OCI-LY7 (cell line): ENCODE results near the gene IGFBP1. TPM values are rescaled to one million over a fixed set of nuclear protein-coding genes. Genes with fewer than 3 reads are reported as not detected.

ENCODE experiments used
- BruUV-seq: library from RNA; stranded (reverse); fragments of 400-500 nt; replicated peaks from 2 replicates; lab custom pipeline; 2021; lab: Mats Ljungman, UMichigan
- CTCF ChIA-PET: fragments of 300-600 bp; sonication (Branson Sonifier 250); formaldehyde crosslinking; loops from one replicate; lab custom pipeline; 2022; ENCODE audit warnings: antibody characterized with exemption; ENCODE audit not compliant: unreplicated experiment; lab: Charles Lee
- POLR2A ChIA-PET: fragments of 300-600 bp; sonication (Branson Sonifier 250); formaldehyde crosslinking; loops from one replicate; lab custom pipeline; 2022; ENCODE audit warnings: antibody characterized with exemption; lab: Charles Lee
- DNase-seq: peaks from one replicate; pipeline ENCODE4 v3.0.0-alpha.2; 2015; ENCODE audit warnings: low spot score
- H2AFZ ChIP-seq: fragments of 200-600 bp; sonication (generic), shearing (Covaris generic); 2 replicates; pipeline ENCODE4 v1.6.1; 2014; ENCODE audit warnings: mild to moderate bottlenecking, antibody characterized with exemption, low read length, moderate library complexity
- H3K27ac ChIP-seq: fragments of 200-600 bp; sonication (generic); 2 replicates; pipeline ENCODE4 v1.5.1; 2014; ENCODE audit warnings: mixed run types, low read depth, mild to moderate bottlenecking, moderate library complexity, low read length, inconsistent platforms; ENCODE audit not compliant: poor library complexity, severe bottlenecking
- H3K36me3 ChIP-seq: fragments of 200-600 bp; sonication (generic); 2 replicates; pipeline ENCODE4 v1.6.1; 2014; ENCODE audit warnings: mild to moderate bottlenecking, antibody characterized with exemption, low read length, moderate library complexity, mixed read lengths; ENCODE audit not compliant: insufficient read depth
- H3K4me1 ChIP-seq: fragments of 200-600 bp; sonication (generic); 2 replicates; pipeline ENCODE4 v1.5.1; 2014; ENCODE audit warnings: mild to moderate bottlenecking, low read length; ENCODE audit not compliant: insufficient read depth, poor library complexity, severe bottlenecking
- H3K4me2 ChIP-seq: fragments of 200-600 bp; sonication (generic); 2 replicates; pipeline ENCODE4 v1.6.1; 2014; ENCODE audit warnings: mild to moderate bottlenecking, low read length
- H3K4me3 ChIP-seq: fragments of 200-600 bp; sonication (generic); 2 replicates; pipeline ENCODE4 v1.5.1; 2014; ENCODE audit warnings: mild to moderate bottlenecking, low read depth, low read length; ENCODE audit not compliant: poor library complexity, severe bottlenecking
- H3K79me2 ChIP-seq: fragments of 200-600 bp; sonication (generic); 2 replicates; pipeline ENCODE4 v1.6.1; 2016; ENCODE audit warnings: low read depth, mild to moderate bottlenecking, low read length, moderate library complexity, mixed read lengths; ENCODE audit not compliant: insufficient read depth
- H3K9me2 ChIP-seq: fragments of 200-600 bp; sonication (generic); 2 replicates; pipeline ENCODE4 v1.6.1; 2016; ENCODE audit warnings: mild to moderate bottlenecking, low read length, mixed read lengths; ENCODE audit not compliant: insufficient read depth
- H3K9me3 ChIP-seq: fragments of 200-600 bp; sonication (generic); 2 replicates; pipeline ENCODE4 v1.6.1; 2014; ENCODE audit warnings: mild to moderate bottlenecking, mixed run types, low read length, mixed read lengths
- H4K20me1 ChIP-seq: fragments of 200-600 bp; sonication (generic); 2 replicates; pipeline ENCODE4 v1.6.1; 2014; ENCODE audit warnings: mild to moderate bottlenecking, antibody characterized with exemption, low read length, moderate library complexity, mixed read lengths; ENCODE audit not compliant: insufficient read depth
- EZH2phosphoT487 ChIP-seq: fragments of 200-600 bp; sonication (generic); IDR thresholded peaks from 2 replicates; pipeline ENCODE4 v1.6.1; 2018; ENCODE audit warnings: low read depth, borderline replicate concordance, mild to moderate bottlenecking, mixed run types, antibody characterized with exemption, low read length, moderate library complexity, mixed read lengths
- intact Hi-C: fragments of 100-400 bp; cut with micrococcal nuclease; formaldehyde crosslinking; loops from one replicate; pipeline ENCODE4 v1.10.0; 2022; ENCODE audit not compliant: unreplicated experiment
- total RNA-seq, 2 experiments: library from RNA; depleted of rRNA in 1 of 2; stranded (reverse); fragments of >200 nt in 1 of 2; shearing (Covaris generic) in 1 of 2; gene quantifications; 2 replicates each; pipeline ENCODE4 v1.2.3, GENCODE V29; 2014 to 2022
- TF ChIP-seq, protein P1 (sequence below): fragments of 200-600 bp; sonication (generic); conservative IDR thresholded peaks from 2 replicates; pipeline ENCODE4 v1.5.1; 2014; ENCODE audit warnings: mild to moderate bottlenecking, antibody characterized with exemption, low read length, moderate library complexity, mixed read lengths

The IGFBP1 gene
- total RNA-seq, 2 experiments from 2014 or later, result not detected

DNA sequence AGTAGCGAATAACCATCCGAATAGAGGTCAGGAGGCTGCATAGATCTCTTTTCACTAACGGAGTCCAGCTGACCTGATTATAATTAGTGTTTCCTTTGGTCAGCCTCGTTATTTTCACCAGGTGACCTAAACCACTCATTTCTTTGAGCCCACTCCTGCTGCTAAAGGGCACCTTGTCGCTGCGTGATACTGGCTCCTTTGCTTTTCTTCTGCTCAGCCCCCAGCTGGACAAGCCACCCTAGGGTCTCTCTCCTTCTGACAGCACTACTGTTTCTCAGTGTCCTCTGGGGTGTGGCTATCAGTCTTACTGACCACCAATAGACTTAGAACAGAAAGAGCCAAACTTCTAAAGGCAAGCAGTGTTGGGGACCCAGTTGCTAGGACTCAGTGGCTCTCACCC, 35.5 kb downstream of the IGFBP1 start:
- Histone ChIP-seq H4K20me1 (no peaks in the 10 kb centered on the region), H3K9me2 (no peaks in the 10 kb centered on the region), H3K36me3 (no peaks in the 10 kb centered on the region), H3K79me2 (no peaks in the 10 kb centered on the region), H3K9me3 (no peaks in the 10 kb centered on the region), H3K27ac (no peak overlapping the region), H3K4me1 (peaks cover 4% of the 10 kb centered on the region), H2AFZ (no peak overlapping the region), H3K4me3 (no peak overlapping the region), H3K4me2 (no peak overlapping the region)
- DNase-seq, result no peak
- CTCF ChIA-PET, result no interaction called here
- POLR2A ChIA-PET, result no interaction called here
- intact Hi-C loops, result loop anchor here (2.0 to 10.0 kb wide), 3 partner anchors 431 to 1311 kb away; no protein-coding TSS in a partner anchor
- BruUV-seq, result no TSS peak
- TF ChIP-seq, protein P1, sequence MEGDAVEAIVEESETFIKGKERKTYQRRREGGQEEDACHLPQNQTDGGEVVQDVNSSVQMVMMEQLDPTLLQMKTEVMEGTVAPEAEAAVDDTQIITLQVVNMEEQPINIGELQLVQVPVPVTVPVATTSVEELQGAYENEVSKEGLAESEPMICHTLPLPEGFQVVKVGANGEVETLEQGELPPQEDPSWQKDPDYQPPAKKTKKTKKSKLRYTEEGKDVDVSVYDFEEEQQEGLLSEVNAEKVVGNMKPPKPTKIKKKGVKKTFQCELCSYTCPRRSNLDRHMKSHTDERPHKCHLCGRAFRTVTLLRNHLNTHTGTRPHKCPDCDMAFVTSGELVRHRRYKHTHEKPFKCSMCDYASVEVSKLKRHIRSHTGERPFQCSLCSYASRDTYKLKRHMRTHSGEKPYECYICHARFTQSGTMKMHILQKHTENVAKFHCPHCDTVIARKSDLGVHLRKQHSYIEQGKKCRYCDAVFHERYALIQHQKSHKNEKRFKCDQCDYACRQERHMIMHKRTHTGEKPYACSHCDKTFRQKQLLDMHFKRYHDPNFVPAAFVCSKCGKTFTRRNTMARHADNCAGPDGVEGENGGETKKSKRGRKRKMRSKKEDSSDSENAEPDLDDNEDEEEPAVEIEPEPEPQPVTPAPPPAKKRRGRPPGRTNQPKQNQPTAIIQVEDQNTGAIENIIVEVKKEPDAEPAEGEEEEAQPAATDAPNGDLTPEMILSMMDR, result no peak
- TF ChIP-seq EZH2phosphoT487, result no peak

DNA sequence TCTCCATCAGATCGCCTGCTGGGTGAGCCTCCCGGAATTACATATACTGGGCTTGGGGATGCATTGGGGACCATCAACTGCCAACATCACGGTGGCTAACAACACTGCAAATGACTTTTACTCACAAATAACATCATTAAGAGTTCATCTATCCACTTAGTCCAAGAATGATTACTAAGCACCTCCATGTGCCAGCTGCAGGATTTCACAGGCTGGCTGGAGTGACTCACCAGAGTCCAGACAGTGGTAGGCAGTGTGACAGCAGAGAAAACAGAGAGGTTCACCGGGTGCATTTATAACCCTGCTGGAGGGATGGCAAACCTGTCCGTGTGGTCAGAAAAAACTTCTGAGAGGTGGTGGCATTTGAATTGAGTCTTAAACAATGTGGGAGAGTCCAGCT, 36.0 kb downstream of the IGFBP1 start:
- Histone ChIP-seq H3K9me3 (no peaks in the 10 kb centered on the region), H3K79me2 (no peaks in the 10 kb centered on the region), H3K4me1 (peaks cover 4% of the 10 kb centered on the region), H3K4me3 (no peak overlapping the region), H3K36me3 (no peaks in the 10 kb centered on the region), H3K4me2 (no peak overlapping the region), H4K20me1 (no peaks in the 10 kb centered on the region), H3K27ac (no peak overlapping the region), H2AFZ (no peak overlapping the region), H3K9me2 (no peaks in the 10 kb centered on the region)
- ChIA-PET CTCF (no interaction called here), POLR2A (no interaction called here)
- intact Hi-C loops, result loop anchor here (10.0 kb wide), 2 partner anchors 431 to 1311 kb away; no protein-coding TSS in a partner anchor
- no TSS peak for BruUV-seq
- TF ChIP-seq, protein P1, result no peak
- no peak for TF ChIP-seq EZH2phosphoT487
- DNase-seq, result no peak

DNA sequence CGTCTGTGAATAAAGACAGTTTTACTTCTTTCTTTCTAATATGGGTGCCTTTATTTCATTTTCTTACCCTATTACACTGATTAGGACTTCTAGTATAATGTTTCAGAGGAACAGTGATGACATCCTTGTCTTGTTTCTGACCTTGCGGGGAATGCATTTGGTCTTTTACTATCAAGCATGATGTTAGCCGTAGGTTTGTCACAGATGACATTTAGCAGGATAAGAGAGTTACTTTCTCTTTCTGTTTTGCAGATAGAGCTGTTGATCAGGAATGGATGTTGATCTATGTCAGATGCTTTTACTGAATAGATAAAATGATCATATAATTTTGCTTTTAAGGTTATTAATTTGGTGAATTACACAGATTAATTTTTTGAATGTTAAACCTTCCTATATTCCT, 39.4 kb downstream of the IGFBP1 start:
- intact Hi-C loops, result loop anchor here (10.0 kb wide), 2 partner anchors 427 to 1307 kb away; no protein-coding TSS in a partner anchor
- CTCF ChIA-PET, result no interaction called here

More for the DNA sequence above, 39.4 kb downstream of the IGFBP1 start:
- no peak overlapping the region for H3K27ac ChIP-seq
- H2AFZ ChIP-seq, result no peak overlapping the region
- H3K4me3 ChIP-seq, result no peak overlapping the region
- H3K36me3 ChIP-seq, result no peaks in the 10 kb centered on the region
- H3K79me2 ChIP-seq, result no peaks in the 10 kb centered on the region
- H3K9me2 ChIP-seq, result no peaks in the 10 kb centered on the region
- no peaks in the 10 kb centered on the region for H4K20me1 ChIP-seq
- H3K4me1 ChIP-seq, result peaks cover 3% of the 10 kb centered on the region
- H3K4me2 ChIP-seq, result no peak overlapping the region
- H3K9me3 ChIP-seq, result no peaks in the 10 kb centered on the region
- DNase-seq, result no peak
- BruUV-seq, result no TSS peak
- TF ChIP-seq, protein P1, result no peak
- no peak for TF ChIP-seq EZH2phosphoT487
- POLR2A ChIA-PET, result interaction anchor here (0.6 kb wide), 1 partner anchor 887 kb away, joined by 4 read pairs; no protein-coding TSS in a partner anchor
